H1 (cell line): ENCODE data around the gene RELN. TPM values are rescaled to one million over a fixed set of nuclear protein-coding genes. Genes with fewer than 3 reads are reported as not detected.

ENCODE experiments used
- CHD7 ChIP-seq: fragments of 300-600 bp; sonication (generic); IDR thresholded peaks from 2 replicates; pipeline ENCODE4 v1.7.1; 2012; ENCODE audit warnings: low read length, moderate library complexity, mild to moderate bottlenecking, inconsistent platforms; ENCODE audit not compliant: insufficient replicate concordance
- polyA plus RNA-seq, 7 experiments: library from polyadenylated mRNA; depleted of rRNA in 3 of 7; stranded (reverse) in 5 of 7; unstranded in 2 of 7; fragments of >200 nt in 5 of 7; fragments of 200-250 nt in 2 of 7; gene quantifications; 1 replicate in 5 of 7; 2 replicates in 1 of 7; 4 replicates in 1 of 7; pipeline versions ENCODE4 v1.2.1 to v1.2.3, GENCODE V29; 2011 to 2013; ENCODE audit warnings: missing spikeins in 2 of 7, mixed read lengths in 2 of 7
- total RNA-seq: library from RNA; stranded (reverse); fragmentation: NEBNext Ultra II Directional; extraction: Animal tissue kit (Norgen Biotek cat#: 25700); gene quantifications from 2 replicates; pipeline ENCODE4 v1.2.1, GENCODE V29; 2021

The RELN gene
- total and polyA plus RNA-seq, 2 of the 8 experiments (the other 6 are each of a cell fraction or from before 2014, with no cell fraction given): 0.03 to 0.07 TPM

GRCh38 chr7:103859709-103860108 lies 129.7 kb downstream of the RELN start (continued):
- TF ChIP-seq CHD7: no peak
- TF ChIP-seq, all 59 proteins: peak for 0
